ENCODE measurements around the gene CERS4. TPM values are rescaled to one million over a fixed set of nuclear protein-coding genes. Genes with fewer than 3 reads are reported as not detected.
A peak's percentile ranks its signal among the peaks of the same experiment; 100 is the strongest.

CERS4 gene
- total and polyA plus RNA-seq, 2 of the 8 experiments (the other 6 are each of a cell fraction or from before 2014, with no cell fraction given), result 88.2 to 179 TPM

DNA sequence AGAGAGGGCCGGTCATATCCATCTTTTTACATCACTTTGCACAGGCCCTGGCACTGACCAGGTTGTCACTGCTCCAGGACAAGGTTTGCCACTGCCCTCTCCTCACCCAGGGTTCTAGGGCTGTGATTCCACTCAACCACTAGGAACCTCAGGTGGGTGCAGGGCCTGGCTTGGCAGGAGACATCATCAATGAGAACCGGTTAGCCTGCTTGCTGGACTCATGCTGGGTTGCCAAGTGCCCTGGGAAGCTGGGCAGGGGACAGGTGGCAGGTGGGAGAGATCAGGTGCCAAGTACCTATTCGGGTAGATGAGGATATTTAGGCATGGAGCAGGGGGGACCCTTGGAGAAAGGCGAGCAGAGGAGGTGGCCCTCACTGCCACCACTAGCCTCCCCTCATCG, 4.2 kb upstream of the CERS4 start:
- peak overlapping the region; percentile 90 for H4K91ac ChIP-seq (replicated peaks; ENCODE audit: insufficient read length, low read length)
- H4K8ac ChIP-seq (ENCODE audit: extremely low read depth, insufficient read depth, low read length), result no peak overlapping the region
- peaks cover 6 to 26% (median 21%) of the 10 kb centered on the region in 4 experiments for H3K4me1 ChIP-seq (replicated peaks in 1 of 4; ENCODE audit: control insufficient read depth in 3 of 4, insufficient read depth in 4 of 4, low read length in 3 of 4)
- peak overlapping the region; percentile 64 for H4K5ac ChIP-seq (ENCODE audit: insufficient read length, low read depth, low read length)
- H2AFZ ChIP-seq (ENCODE audit: low read length), result no peak overlapping the region
- H2AK5ac ChIP-seq (ENCODE audit: low read depth, low read length), result peak overlapping the region; percentile 100
- peak overlapping the region; percentile 94 for H2BK120ac ChIP-seq (replicated peaks; ENCODE audit: low read depth, low read length)
- H3K4ac ChIP-seq (replicated peaks; ENCODE audit: insufficient read length, low read depth, low read length), result peak overlapping the region; percentile 100
- peak overlapping the region; percentile 92 for H2BK15ac ChIP-seq (ENCODE audit: low read length)
- peak overlapping the region; percentile 98 for H2BK12ac ChIP-seq (ENCODE audit: low read depth, low read length)
- no peaks in the 10 kb centered on the region for H3K9me3 ChIP-seq (ENCODE audit: insufficient read depth in 2 of 2, low read depth in 1 of 2, low read length in 1 of 2)
- H3K36me3 ChIP-seq (ENCODE audit: control insufficient read depth in 2 of 4, insufficient read depth in 4 of 4, low read length in 3 of 4), result no peaks in the 10 kb centered on the region
- H3K56ac ChIP-seq (replicated peaks; ENCODE audit: insufficient read length, low read depth, low read length), result no peak overlapping the region
- CTCF ChIA-PET (ENCODE audit: partially characterized antibody), result interaction anchor here (1.2 to 1.3 kb wide), 2 partner anchors 14 to 48 kb away, joined by 4 to 5 read pairs; no protein-coding TSS in a partner anchor
- peaks cover 0 to under 1% of the 10 kb centered on the region in 2 experiments for H4K20me1 ChIP-seq (replicated peaks in 1 of 2; ENCODE audit: control insufficient read depth in 1 of 2, insufficient read depth in 2 of 2, low read length in 2 of 2)
- H3K23me2 ChIP-seq (ENCODE audit: low read depth, low read length), result peaks cover 11% of the 10 kb centered on the region
- H3K4me3 ChIP-seq (ENCODE audit: extremely low read depth in 1 of 4, insufficient read depth in 2 of 4, low read depth in 3 of 4, low read length in 4 of 4), result no peak overlapping the region; a peak in 1 of 8 replicates
- no peak for FAIRE-seq
- no peak overlapping the region for H3K23ac ChIP-seq (ENCODE audit: insufficient read length)
- peak overlapping the region; percentile 91 for H3K14ac ChIP-seq (ENCODE audit: insufficient read length)
- peak overlapping the region; percentile 21 to 38 for H3K4me2 ChIP-seq (ENCODE audit: insufficient read depth in 1 of 2, low read depth in 2 of 2, low read length in 2 of 2)
- no peak for DNase-seq (ENCODE audit: low read depth in 1 of 2, low spot score in 2 of 2)
- H3K27ac ChIP-seq (ENCODE audit: low read depth, low read length), result peak overlapping the region; percentile 28; the same call in 1 of the 2 replicates
- H2BK5ac ChIP-seq (ENCODE audit: low read depth, low read length), result peak overlapping the region; percentile 85
- H3K79me1 ChIP-seq (ENCODE audit: low read depth, low read length), result peaks cover 2% of the 10 kb centered on the region; the same call in 1 of the 2 replicates
- 80% methylated on average over 5 of the region's 5 CpGs; no CpG with 5 or more reads in 1 of the 2 experiments for WGBS, 2 experiments (ENCODE audit: extremely low coverage in 1 of 2, insufficient coverage in 1 of 2, insufficient read length in 1 of 2, insufficient replicate concordance in 2 of 2, low coverage in 1 of 2, low lambda C conversion rate in 2 of 2, missing lambda C conversion rate in 1 of 2)
- POLR2A ChIA-PET (ENCODE audit: partially characterized antibody), result interaction anchor here (0.9 to 3.0 kb wide), 6 partner anchors 8 to 55 kb away, joined by 3 to 13 read pairs (median 6); partner anchors contain the start of gene FBN3
- H3K18ac ChIP-seq (ENCODE audit: extremely low read depth, low read length), result peak overlapping the region; percentile 65; the same call in 1 of the 2 replicates
- no peak overlapping the region for H3K9ac ChIP-seq (replicated peaks in 1 of 4; ENCODE audit: extremely low read depth in 1 of 4, low read depth in 3 of 4, low read length in 3 of 4)
- TF ChIP-seq SUZ12 (IDR thresholded peaks at IDR 0.05; ENCODE audit: low read length) (no peak), SP1 (IDR thresholded peaks at IDR 0.05; ENCODE audit: low read depth, low read length) (peak; percentile 29; the same call in 1 of the 2 replicates)
- peak overlapping the region; percentile 99; the same call in 1 of the 2 replicates for H2BK20ac ChIP-seq (ENCODE audit: low read length)
- H3K79me2 ChIP-seq (ENCODE audit: control insufficient read depth in 1 of 2, insufficient read depth in 2 of 2, low read length in 2 of 2), result peaks cover 1 to 5% of the 10 kb centered on the region in 2 experiments; a peak in 3 of 4 replicates
- no peaks in the 10 kb centered on the region; a peak in 1 of 7 replicates for H3K27me3 ChIP-seq (replicated peaks in 1 of 4; ENCODE audit: control insufficient read depth in 3 of 4, extremely low read depth in 1 of 4, insufficient read depth in 3 of 4, low read length in 3 of 4)
